Peyer's patch (tissue), 4 donors: Measurements from ENCODE around the gene PACRG. TPM values are rescaled to one million over a fixed set of nuclear protein-coding genes. Genes with fewer than 3 reads are reported as not detected.

Experiments
- DNase-seq, 3 donors: peaks; one replicate each; pipeline ENCODE4 v3.0.0-alpha.2; 2017 to 2019
- H3K27ac ChIP-seq, 4 donors: fragments of 200-600 bp; sonication (generic); one replicate each; pipeline ENCODE4 v1.5.1; 2016 to 2019
- H3K27me3 ChIP-seq, 2 donors: fragments of 200-600 bp; sonication (generic); one replicate each; pipeline ENCODE4 v1.5.1; 2019
- H3K36me3 ChIP-seq, 3 donors: fragments of 200-600 bp; sonication (generic); one replicate each; pipeline ENCODE4 v1.5.1; 2016 to 2019
- H3K4me1 ChIP-seq, 4 donors: fragments of 200-600 bp; sonication (generic); one replicate each; pipeline ENCODE4 v1.5.1; 2016 to 2019
- H3K4me3 ChIP-seq, 4 donors: fragments of 200-600 bp; sonication (generic); 1 replicate in 3 of 4; 2 replicates in 1 of 4; pipeline ENCODE4 v1.5.1; 2016 to 2019; ENCODE audit warnings: mild to moderate bottlenecking in 1 of 4
- H3K9me3 ChIP-seq, 4 donors: fragments of 200-600 bp; sonication (generic); one replicate each; pipeline ENCODE4 v1.5.1; 2016 to 2019; ENCODE audit warnings: mild to moderate bottlenecking in 1 of 4
- CTCF ChIP-seq, 6 experiments: fragments of 450-650 bp in 4 of 6; fragments of 200-600 bp in 2 of 6; sonication (generic) in 1 of 6; IDR thresholded peaks; one replicate each; pipeline ENCODE4 v1.5.1; 2017 to 2019; ENCODE audit warnings: antibody characterized with exemption in 6 of 6, mild to moderate bottlenecking in 3 of 6, moderate library complexity in 1 of 6
- POLR2A ChIP-seq, 2 donors: fragments of 450-650 bp; IDR thresholded peaks; one replicate each; pipeline ENCODE4 v1.5.1; 2017; ENCODE audit warnings: antibody characterized with exemption in 2 of 2, mild to moderate bottlenecking in 2 of 2, moderate library complexity in 2 of 2
- total RNA-seq, 4 donors: library from RNA; depleted of rRNA; stranded (reverse); fragments of >200 nt; gene quantifications; one replicate each; pipeline ENCODE4 v1.1.0, GENCODE V29; 2016

Gene PACRG
- total RNA-seq, 4 donors from 2014 or later, result 0.76 to 2.5 TPM; not detected in 2

GRCh38 chr6:162773996-162774395 lies 46.2 kb downstream of the PACRG start:
- Histone ChIP-seq H3K4me3 (no peak overlapping the region), H3K36me3 (no peaks in the 10 kb centered on the region), H3K4me1 (no peaks in the 10 kb centered on the region), H3K9me3 (peaks cover 0 to 2% (median 0%) of the 10 kb centered on the region in 4 donors), H3K27me3 (no peaks in the 10 kb centered on the region), H3K27ac (no peak overlapping the region)
- no peak for TF ChIP-seq CTCF (IDR thresholded peaks at IDR 0.05)
- TF ChIP-seq POLR2A (IDR thresholded peaks at IDR 0.05), result no peak
- no peak for DNase-seq

GRCh38 chr6:162777091-162777490 lies 49.3 kb downstream of the PACRG start:
- Histone ChIP-seq H3K36me3 (no peaks in the 10 kb centered on the region), H3K27me3 (no peaks in the 10 kb centered on the region), H3K4me3 (no peak overlapping the region), H3K9me3 (peaks cover 0 to 5% (median 0%) of the 10 kb centered on the region in 4 donors), H3K27ac (no peak overlapping the region), H3K4me1 (no peaks in the 10 kb centered on the region)
- DNase-seq, result no peak
- TF ChIP-seq CTCF (IDR thresholded peaks at IDR 0.05) (no peak), POLR2A (IDR thresholded peaks at IDR 0.05) (no peak)

GRCh38 chr6:162778603-162779002 lies 50.8 kb downstream of the PACRG start:
- DNase-seq, result no peak
- Histone ChIP-seq H3K36me3 (no peaks in the 10 kb centered on the region), H3K9me3 (peaks cover 0 to 5% (median 0%) of the 10 kb centered on the region in 4 donors), H3K27ac (no peak overlapping the region), H3K4me1 (no peaks in the 10 kb centered on the region), H3K27me3 (no peaks in the 10 kb centered on the region), H3K4me3 (no peak overlapping the region)
- TF ChIP-seq CTCF (IDR thresholded peaks at IDR 0.05) (no peak), POLR2A (IDR thresholded peaks at IDR 0.05) (no peak)

- Histone ChIP-seq H3K4me3 (no peak overlapping the region), H3K36me3 (no peaks in the 10 kb centered on the region), H3K27me3 (no peaks in the 10 kb centered on the region), H3K4me1 (no peaks in the 10 kb centered on the region), H3K9me3 (no peaks in the 10 kb centered on the region), H3K27ac (no peak overlapping the region)
- TF ChIP-seq POLR2A (IDR thresholded peaks at IDR 0.05) (no peak), CTCF (IDR thresholded peaks at IDR 0.05) (no peak)
- no peak for DNase-seq
Measured at GRCh38 chr6:162785632-162786242, 58.0 kb downstream of the PACRG start.

- no peak overlapping the region for H3K27ac ChIP-seq
- H3K36me3 ChIP-seq, result no peaks in the 10 kb centered on the region
- H3K4me1 ChIP-seq, result no peaks in the 10 kb centered on the region
- H3K27me3 ChIP-seq, result no peaks in the 10 kb centered on the region
- H3K9me3 ChIP-seq, result no peaks in the 10 kb centered on the region
- H3K4me3 ChIP-seq, result no peak overlapping the region
- TF ChIP-seq CTCF (IDR thresholded peaks at IDR 0.05), result no peak
- no peak for TF ChIP-seq POLR2A (IDR thresholded peaks at IDR 0.05)
- DNase-seq, result no peak
Measured at GRCh38 chr6:162798546-162799266, 70.9 kb downstream of the PACRG start.
